C1 segment of cervical spinal cord (tissue), 14 donors: ENCODE data around the gene TUG1.

ENCODE experiments used
- DNase-seq, 14 donors: peaks; one replicate each; lab custom pipeline; 2025; lab: John Stamatoyannopoulos, UW

TUG1 gene

GRCh38 chr22:31001124-31001770 lies 32.2 kb downstream of the TUG1 start:
- DNase-seq: no peak

DNA sequence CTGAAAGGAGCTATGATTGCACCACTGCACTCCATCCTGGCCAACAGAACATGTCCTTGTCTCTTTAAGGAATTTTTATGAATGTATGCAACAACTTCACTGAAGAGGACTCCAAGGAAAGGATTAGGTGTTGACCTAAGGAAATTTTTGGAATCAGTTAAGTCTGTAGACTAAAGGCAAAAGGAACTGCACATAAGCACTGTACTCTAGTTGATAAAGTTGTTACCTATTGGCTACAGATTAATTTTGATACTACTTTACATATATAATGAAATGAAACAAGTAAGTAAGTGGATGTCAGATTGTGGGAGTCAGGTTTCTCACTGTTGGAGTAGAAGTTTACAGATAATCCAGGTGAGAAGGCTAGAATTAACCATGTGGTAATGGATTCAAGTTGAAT lies 36.5 kb downstream of the TUG1 start:
- DNase-seq: no peak

- DNase-seq: no peak
Observed at GRCh38 chr22:31019191-31019930, 50.3 kb downstream of the TUG1 start.

DNA sequence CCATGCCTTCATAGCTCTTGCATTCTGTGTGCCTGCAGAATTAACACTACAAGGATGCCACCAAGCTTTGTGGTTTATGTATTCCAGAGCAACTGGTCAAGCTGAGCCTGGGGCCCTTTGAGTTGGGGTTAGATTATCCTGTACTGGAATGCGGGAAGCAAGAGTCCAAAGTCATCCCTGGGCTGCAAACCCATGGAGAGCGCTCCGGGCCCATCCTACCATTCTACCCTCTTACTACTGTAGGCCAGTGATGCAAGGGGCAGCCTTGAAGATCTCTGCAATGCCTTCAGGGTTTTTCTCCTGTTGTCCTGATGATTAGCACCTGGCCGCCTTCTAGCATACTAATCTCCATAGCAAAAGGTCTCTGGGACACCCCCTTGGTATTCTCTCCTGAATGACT lies 51.3 kb downstream of the TUG1 start:
- no peak for DNase-seq

GRCh38 chr22:31022516-31022915 lies 53.5 kb downstream of the TUG1 start:
- no peak for DNase-seq
